HFFc6 (cell line): ENCODE results near the gene AGTR2. TPM values are rescaled to one million over a fixed set of nuclear protein-coding genes. Genes with fewer than 3 reads are reported as not detected.
"Not testable (repeated sequence)": the region's sequence is repeated elsewhere in the genome, so short reads cannot be mapped to it uniquely, and the experiment has no call there.

Source experiments
- DNase-seq: peaks from one replicate; pipeline ENCODE4 v3.0.0-alpha.2; 2018
- H3K27ac Mint-ChIP-seq: 2 replicates; pipeline ENCODE4 v1.8.0; 2020; ENCODE audit warnings: mild to moderate bottlenecking, mixed read lengths
- H3K27me3 Mint-ChIP-seq: 2 replicates; pipeline ENCODE4 v1.8.0; 2021; ENCODE audit warnings: mild to moderate bottlenecking, moderate library complexity, mixed read lengths; ENCODE audit not compliant: insufficient read depth
- H3K36me3 Mint-ChIP-seq: 2 replicates; pipeline ENCODE4 v1.8.0; 2021; ENCODE audit warnings: low read depth, mixed read lengths
- H3K4me1 Mint-ChIP-seq: 2 replicates; pipeline ENCODE4 v1.8.0; 2020; ENCODE audit warnings: low read depth, mixed read lengths
- H3K4me3 Mint-ChIP-seq: 2 replicates; pipeline ENCODE4 v1.8.0; 2020; ENCODE audit warnings: mild to moderate bottlenecking, moderate library complexity, mixed read lengths
- H3K9me3 Mint-ChIP-seq: 2 replicates; pipeline ENCODE4 v1.8.0; 2020; ENCODE audit warnings: mild to moderate bottlenecking, mixed read lengths
- total RNA-seq, 6 experiments: library from RNA; stranded (reverse); fragmentation: NEBNext Ultra II Directional; extraction: Animal tissue kit (Norgen Biotek cat#: 25700); gene quantifications; 2 replicates in 1 of 6; 3 replicates in 5 of 6; pipeline ENCODE4 v1.2.3, GENCODE V29; 2021
- TF ChIP-seq, protein P1 (sequence below): fragments of 200-600 bp; sonication (generic); IDR thresholded peaks from 2 replicates; pipeline ENCODE4 v1.5.0; 2021; ENCODE audit warnings: antibody characterized with exemption, mild to moderate bottlenecking

Gene AGTR2
- total RNA-seq, 6 experiments from 2014 or later, result not detected

DNA sequence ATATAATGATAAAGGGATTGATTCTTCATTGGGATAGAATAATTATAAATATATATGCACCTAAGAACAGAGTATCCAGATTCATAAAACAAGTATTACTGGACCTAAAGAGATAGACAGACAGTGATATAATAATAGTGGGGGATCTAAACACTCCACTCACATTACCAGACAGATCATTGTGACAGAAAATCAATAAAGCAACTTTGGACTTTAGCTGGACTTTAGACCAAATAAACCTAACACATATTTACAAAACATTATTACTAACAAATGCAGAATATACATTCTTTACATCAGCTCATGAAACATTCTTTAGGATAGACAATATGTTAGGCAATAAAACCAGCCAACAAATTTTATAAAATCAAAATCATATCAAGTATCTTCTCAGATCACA, 14.6 kb downstream of the AGTR2 start:
- H3K27me3 Mint-ChIP-seq, result no peaks in the 10 kb centered on the region; the same call in 1 of the 2 replicates
- peaks cover 13% of the 10 kb centered on the region for H3K9me3 Mint-ChIP-seq
- no peaks in the 10 kb centered on the region for H3K4me1 Mint-ChIP-seq
- no peak overlapping the region for H3K27ac Mint-ChIP-seq
- H3K36me3 Mint-ChIP-seq, result no peaks in the 10 kb centered on the region
- no peak overlapping the region for H3K4me3 Mint-ChIP-seq
- no peak for DNase-seq
- TF ChIP-seq, protein P1, sequence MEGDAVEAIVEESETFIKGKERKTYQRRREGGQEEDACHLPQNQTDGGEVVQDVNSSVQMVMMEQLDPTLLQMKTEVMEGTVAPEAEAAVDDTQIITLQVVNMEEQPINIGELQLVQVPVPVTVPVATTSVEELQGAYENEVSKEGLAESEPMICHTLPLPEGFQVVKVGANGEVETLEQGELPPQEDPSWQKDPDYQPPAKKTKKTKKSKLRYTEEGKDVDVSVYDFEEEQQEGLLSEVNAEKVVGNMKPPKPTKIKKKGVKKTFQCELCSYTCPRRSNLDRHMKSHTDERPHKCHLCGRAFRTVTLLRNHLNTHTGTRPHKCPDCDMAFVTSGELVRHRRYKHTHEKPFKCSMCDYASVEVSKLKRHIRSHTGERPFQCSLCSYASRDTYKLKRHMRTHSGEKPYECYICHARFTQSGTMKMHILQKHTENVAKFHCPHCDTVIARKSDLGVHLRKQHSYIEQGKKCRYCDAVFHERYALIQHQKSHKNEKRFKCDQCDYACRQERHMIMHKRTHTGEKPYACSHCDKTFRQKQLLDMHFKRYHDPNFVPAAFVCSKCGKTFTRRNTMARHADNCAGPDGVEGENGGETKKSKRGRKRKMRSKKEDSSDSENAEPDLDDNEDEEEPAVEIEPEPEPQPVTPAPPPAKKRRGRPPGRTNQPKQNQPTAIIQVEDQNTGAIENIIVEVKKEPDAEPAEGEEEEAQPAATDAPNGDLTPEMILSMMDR, result no peak

DNA sequence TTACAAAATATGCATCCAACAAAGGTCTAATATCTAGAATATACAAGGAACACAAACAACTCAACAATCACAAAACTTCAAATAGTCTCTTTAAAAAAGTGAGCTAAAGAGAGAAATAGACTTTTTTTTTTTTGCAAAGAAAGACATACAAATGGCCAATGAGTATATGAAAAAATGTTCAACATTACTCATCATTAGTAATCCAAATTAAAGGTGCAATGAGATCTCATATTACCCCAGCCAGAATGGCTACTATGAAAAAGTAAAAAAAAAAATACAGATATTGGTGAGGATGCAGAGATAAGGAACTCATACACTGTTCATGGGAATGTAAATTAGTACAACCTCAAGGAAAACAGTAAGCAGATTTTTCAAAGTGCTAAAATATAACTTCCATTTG, 24.1 kb downstream of the AGTR2 start:
- DNase-seq, result no peak
- Mint-ChIP-seq H3K9me3 (peaks cover 21% of the 10 kb centered on the region; the same call in 1 of the 2 replicates), H3K4me3 (no peak overlapping the region), H3K36me3 (no peaks in the 10 kb centered on the region), H3K4me1 (no peaks in the 10 kb centered on the region), H3K27ac (no peak overlapping the region), H3K27me3 (no peaks in the 10 kb centered on the region)
- TF ChIP-seq, protein P1, result no peak

DNA sequence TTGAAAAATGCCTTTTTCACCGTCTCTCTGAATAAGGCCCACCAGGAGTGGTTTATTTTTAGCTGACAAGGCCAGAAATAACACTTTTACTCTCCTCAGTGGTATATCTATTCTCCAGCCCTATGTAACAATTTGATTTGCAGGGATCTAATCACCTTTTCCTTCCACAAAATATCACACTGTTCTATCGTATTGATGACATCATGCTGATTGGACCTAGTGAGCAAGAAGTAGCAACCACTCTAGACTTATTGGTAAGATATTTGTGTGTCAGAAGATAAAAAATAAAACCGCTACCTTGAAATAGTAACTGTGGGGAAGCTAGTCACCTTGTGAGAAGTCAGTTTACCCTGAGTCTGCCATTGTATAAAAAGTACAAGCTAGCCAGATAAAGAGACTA, 27.7 kb downstream of the AGTR2 start:
- H3K4me1 Mint-ChIP-seq, result no peaks in the 10 kb centered on the region
- H3K9me3 Mint-ChIP-seq, result peaks cover 16% of the 10 kb centered on the region; the same call in 1 of the 2 replicates
- H3K27ac Mint-ChIP-seq, result no peak overlapping the region
- no peak overlapping the region for H3K4me3 Mint-ChIP-seq
- TF ChIP-seq, protein P1, result no peak
- H3K27me3 Mint-ChIP-seq, result no peaks in the 10 kb centered on the region
- no peak for DNase-seq
- no peaks in the 10 kb centered on the region for H3K36me3 Mint-ChIP-seq

DNA sequence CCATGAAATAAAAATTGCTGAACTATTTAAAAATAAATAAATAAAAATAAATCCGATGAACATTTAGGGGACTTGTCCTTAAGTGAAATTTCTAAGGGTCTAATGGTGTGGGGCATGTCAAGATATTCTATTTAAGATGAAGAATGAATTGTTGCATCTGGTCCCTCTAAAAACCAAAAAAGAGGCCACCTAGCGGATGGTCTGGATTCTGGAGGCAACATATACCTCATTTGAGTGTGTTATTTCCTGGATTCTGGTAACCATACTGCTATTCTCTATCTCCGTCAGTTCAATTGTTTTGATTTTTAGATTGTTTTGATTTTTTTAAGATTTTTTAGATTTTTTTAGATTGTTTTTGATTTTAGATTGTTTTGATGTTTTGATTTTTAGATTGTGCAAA, 28.3 kb downstream of the AGTR2 start:
- no peaks in the 10 kb centered on the region for H3K4me1 Mint-ChIP-seq
- H3K27ac Mint-ChIP-seq, result no peak overlapping the region
- H3K9me3 Mint-ChIP-seq, result peaks cover 10% of the 10 kb centered on the region; the same call in 1 of the 2 replicates
- no peaks in the 10 kb centered on the region for H3K36me3 Mint-ChIP-seq
- no peak for DNase-seq
- H3K27me3 Mint-ChIP-seq, result no peaks in the 10 kb centered on the region
- TF ChIP-seq, protein P1, result no peak
- H3K4me3 Mint-ChIP-seq, result no peak overlapping the region

DNA sequence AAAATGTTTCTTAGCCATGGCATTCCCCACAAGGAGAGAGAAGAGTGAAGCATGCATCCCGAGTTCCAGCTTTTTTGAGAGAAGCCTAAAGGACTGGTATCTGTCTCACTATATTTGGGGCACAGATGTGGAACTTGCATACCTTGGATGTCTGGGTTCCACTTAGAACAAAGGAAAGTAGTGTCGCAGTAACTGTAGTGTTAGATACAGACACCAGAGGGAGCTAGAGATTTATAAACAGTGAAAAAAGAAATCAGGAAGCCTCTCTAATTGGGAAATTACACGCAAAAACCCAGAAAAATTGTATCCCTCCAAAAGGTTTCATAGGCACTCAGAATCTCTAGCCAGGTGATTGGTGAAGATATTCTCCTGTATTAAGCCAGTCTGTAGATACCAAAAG, 34.4 kb downstream of the AGTR2 start:
- H3K27ac Mint-ChIP-seq, result no peak overlapping the region
- DNase-seq, result no peak
- H3K4me3 Mint-ChIP-seq, result no peak overlapping the region
- TF ChIP-seq, protein P1, result peak; percentile 64
- no peaks in the 10 kb centered on the region for H3K36me3 Mint-ChIP-seq
- H3K9me3 Mint-ChIP-seq, result no peaks in the 10 kb centered on the region
- H3K27me3 Mint-ChIP-seq, result no peaks in the 10 kb centered on the region
- H3K4me1 Mint-ChIP-seq, result no peaks in the 10 kb centered on the region

DNA sequence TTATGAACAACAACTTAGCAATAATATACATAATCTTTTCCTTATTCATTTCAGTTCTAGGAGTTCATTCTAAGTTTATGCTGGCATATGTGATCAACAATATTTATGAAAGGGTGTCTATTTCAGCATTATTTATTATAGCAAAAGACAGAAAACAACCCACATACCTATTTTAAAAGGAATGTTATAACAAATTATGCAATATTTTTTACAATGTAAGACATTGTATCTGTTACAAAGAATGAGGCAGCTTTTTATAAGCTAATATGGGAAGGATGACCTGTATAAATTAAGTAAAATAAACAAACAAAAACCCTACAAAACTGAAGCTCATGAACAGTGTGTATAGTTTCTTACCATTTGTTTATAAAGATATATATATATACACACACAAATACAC, 42.7 kb downstream of the AGTR2 start:
- DNase-seq, result no peak
- Mint-ChIP-seq H3K27ac (no peak overlapping the region), H3K9me3 (no peaks in the 10 kb centered on the region), H3K36me3 (no peaks in the 10 kb centered on the region), H3K27me3 (no peaks in the 10 kb centered on the region), H3K4me3 (no peak overlapping the region), H3K4me1 (no peaks in the 10 kb centered on the region)
- TF ChIP-seq, protein P1, result no peak

DNA sequence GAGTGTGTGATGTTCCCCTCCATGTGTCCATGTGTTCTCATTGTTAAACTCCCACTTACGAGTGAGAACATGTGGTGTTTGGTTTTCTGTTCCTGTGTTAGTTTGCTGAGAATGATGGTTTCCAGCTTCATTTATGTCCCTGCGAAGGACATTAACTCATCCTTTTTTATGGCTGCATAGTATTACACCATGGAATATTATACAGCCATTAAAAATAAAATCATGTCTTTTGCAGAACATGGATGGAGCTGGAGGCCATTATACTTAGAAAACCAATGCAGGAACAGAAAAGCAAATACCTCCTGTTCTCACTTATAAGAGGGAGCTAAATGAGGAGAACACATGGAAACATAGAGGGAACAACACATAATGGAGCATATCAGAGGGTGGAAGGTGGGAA, 46.5 kb downstream of the AGTR2 start:
- not testable (repeated sequence) for H3K4me1 Mint-ChIP-seq, H3K27ac Mint-ChIP-seq, H3K4me3 Mint-ChIP-seq, DNase-seq, H3K36me3 Mint-ChIP-seq, H3K27me3 Mint-ChIP-seq, H3K9me3 Mint-ChIP-seq
